ENCODE measurements around the gene CENPB.

Gene CENPB

GRCh38 chr20:3765171-3765882, 21.2 kb downstream of the CENPB start:
- no peak for DNase-seq

GRCh38 chr20:3764659-3765058, 21.9 kb downstream of the CENPB start:
- DNase-seq, result no peak

- no peak for DNase-seq
Measured at GRCh38 chr20:3763671-3764601, 22.6 kb downstream of the CENPB start.

GRCh38 chr20:3760655-3761348, 25.7 kb downstream of the CENPB start:
- no peak for DNase-seq

GRCh38 chr20:3759884-3760283, 26.7 kb downstream of the CENPB start:
- DNase-seq, result no peak

GRCh38 chr20:3759316-3759823, 27.2 kb downstream of the CENPB start:
- no peak for DNase-seq

GRCh38 chr20:3758566-3758965, 28.0 kb downstream of the CENPB start:
- no peak for DNase-seq

- no peak for DNase-seq
Measured at GRCh38 chr20:3757268-3757667, 29.3 kb downstream of the CENPB start.

GRCh38 chr20:3755814-3756480, 30.6 kb downstream of the CENPB start:
- DNase-seq, result no peak

GRCh38 chr20:3755269-3755668, 31.3 kb downstream of the CENPB start:
- DNase-seq, result no peak

- DNase-seq, result no peak
Measured at GRCh38 chr20:3754276-3754630, 32.3 kb downstream of the CENPB start.

GRCh38 chr20:3753501-3754275, 32.9 kb downstream of the CENPB start:
- no peak for DNase-seq

GRCh38 chr20:3753098-3753497, 33.4 kb downstream of the CENPB start:
- peak; percentile 22 to 28 for DNase-seq

GRCh38 chr20:3752386-3752759, 34.2 kb downstream of the CENPB start:
- DNase-seq, result no peak

- DNase-seq, result peak; percentile 47 to 51
Measured at GRCh38 chr20:3751675-3752385, 34.7 kb downstream of the CENPB start.

GRCh38 chr20:3751305-3751674, 35.2 kb downstream of the CENPB start:
- DNase-seq, result no peak

GRCh38 chr20:3749689-3750531, 36.6 kb downstream of the CENPB start:
- DNase-seq, result peak in 1 of 2 experiments; percentile 59

GRCh38 chr20:3749087-3749688, 37.4 kb downstream of the CENPB start:
- no peak for DNase-seq

GRCh38 chr20:3748073-3748472, 38.5 kb downstream of the CENPB start:
- DNase-seq, result no peak

GRCh38 chr20:3747471-3747870, 39.1 kb downstream of the CENPB start:
- DNase-seq, result no peak

All from NCI-H1930 (cell line).